HG03457 (cell line): Measurements from ENCODE around the gene MACROD1.

Experiments
- ATAC-seq: cut with Tn5 transposase; IDR thresholded peaks from one replicate; pipeline ENCODE4 v1.9.1; 2021; ENCODE audit warnings: moderate number of reproducible peaks; ENCODE audit not compliant: unreplicated experiment

MACROD1 gene

DNA sequence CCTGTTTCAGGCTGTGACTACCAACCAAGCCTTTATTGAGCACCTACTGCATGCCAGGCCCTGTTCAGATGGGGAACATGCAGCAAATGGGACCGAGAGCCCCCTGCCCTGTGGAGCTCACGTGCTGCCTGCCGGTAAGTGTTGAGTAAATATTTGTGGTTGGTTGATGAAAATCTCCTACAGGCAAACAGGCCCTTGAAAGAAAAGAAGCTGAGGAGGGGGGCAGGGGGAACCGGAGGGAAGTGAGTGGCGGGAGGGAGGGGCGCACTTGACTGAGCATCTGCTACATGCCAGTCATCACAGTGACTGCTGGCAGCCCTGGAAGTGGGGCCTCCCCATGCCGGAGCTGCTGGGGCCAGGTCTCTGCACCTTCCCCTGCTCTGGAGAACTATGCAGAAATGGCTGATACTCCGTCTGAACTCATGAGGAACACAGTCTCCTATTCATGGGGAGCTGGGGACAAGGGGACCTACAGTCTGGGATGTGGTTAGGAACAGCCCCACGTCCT lies 34.2 kb downstream of the MACROD1 start:
- ATAC-seq = no peak

DNA sequence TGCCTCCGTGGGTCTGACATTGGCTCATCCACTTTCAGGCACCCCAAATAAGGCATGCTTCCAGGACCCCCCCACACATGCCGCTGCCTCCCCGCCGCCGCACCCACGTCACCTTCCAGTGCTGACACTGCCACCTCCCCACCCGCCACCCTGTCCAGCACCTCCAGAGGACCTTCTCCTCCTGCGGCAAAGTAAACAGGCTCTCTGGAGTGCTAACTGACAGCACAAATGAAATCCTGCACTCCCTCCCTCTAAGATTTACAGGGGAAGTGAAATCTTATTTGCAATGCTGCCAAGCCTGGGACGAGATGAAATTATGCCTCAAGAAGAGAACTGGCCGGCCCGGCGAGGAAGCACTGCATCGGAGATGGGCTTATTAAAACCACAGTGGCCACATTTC lies 35.3 kb downstream of the MACROD1 start:
- ATAC-seq = no peak

DNA sequence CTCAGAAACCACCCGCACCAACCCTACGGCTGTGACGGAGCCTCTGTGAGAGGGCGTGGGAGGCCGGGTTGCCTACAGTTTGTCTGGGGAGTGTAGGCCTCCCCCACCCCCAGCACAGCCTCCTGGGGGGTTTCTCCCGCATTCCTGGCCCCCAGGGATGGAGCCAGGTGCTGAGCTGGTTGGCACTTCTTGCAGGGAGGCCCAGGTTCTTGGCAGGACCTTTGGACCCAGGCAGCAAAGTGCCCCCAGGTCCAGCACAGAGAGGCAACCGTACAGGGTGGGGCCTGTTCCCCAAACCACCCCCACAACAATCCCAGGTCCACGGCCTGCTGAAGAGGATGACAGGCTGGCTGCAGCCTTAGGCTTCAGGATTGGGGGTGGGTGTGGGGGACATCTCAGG lies 36.5 kb downstream of the MACROD1 start:
- no peak for ATAC-seq

DNA sequence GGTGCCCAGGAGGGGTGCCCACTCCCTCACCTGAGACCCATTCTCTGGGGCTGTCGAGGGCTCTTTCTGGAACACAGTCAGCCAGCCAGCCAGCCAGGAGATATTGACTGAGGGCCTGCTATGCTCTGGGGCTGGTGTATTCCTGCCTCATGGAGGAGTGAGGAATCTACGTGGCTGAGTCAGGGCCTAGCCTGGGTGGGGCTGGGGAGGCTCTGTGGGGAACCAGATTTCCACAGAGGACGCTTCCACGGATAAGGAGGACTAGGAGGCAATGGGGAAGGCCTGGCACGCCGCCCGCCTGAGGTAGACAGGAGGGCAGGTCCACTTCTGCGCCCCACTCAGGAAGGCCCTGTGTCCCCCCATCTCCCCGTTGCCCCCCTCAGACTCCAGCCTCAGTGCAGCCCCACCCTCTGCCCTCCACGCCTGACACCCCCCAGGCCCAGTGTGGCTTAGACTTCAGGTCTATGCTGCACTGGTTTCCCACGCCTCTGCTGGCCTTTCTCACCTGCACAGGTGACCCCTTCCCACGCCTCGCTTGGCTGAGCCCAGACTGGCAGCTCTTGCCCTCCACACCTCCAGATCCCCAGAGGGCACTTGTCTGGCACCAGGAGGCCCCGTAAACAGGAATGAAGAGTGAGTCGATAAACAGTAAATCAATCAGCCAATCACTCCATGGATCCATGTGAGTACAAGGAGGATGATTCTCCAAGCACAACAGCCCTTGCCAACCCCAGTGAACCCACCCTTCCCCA lies 37.5 kb downstream of the MACROD1 start:
- ATAC-seq = no peak

DNA sequence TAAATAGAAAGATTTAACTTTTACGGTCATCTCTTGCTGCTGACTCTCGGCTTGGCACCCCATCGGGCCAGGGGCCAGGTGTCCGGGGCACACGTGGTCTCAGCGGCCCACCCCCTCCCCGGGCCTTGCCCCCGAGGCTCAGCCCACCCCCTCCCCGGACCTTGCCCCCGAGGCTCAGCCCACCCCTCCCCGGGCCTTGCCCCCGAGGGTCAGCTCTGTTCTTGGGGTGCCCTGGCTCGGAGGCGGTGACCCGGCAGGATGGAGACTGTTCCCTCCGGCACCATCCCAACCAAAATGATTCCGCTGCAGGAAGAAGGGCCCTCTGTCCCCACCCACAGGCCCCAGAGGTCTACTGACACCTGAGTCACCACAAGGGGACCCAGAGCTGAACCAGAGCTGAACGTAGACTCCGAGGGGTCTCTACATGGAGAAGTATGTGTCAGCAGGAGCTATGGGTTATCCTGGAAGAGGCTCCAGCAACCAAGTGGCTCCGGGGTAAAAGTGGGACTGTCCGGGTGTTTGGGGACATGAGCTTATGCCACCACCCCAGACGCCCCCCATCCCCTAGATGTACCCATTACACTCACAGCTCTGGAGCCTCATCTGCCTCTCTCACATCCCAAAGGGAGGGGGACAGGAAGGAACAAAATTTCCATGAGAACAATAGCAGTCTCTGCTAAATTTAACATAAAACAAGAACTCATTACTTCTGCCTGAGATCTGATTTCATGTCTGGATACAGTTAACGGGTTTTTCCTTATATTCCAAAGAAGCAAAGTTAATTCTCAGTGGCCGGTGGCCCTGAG lies 38.4 kb downstream of the MACROD1 start:
- no peak for ATAC-seq

DNA sequence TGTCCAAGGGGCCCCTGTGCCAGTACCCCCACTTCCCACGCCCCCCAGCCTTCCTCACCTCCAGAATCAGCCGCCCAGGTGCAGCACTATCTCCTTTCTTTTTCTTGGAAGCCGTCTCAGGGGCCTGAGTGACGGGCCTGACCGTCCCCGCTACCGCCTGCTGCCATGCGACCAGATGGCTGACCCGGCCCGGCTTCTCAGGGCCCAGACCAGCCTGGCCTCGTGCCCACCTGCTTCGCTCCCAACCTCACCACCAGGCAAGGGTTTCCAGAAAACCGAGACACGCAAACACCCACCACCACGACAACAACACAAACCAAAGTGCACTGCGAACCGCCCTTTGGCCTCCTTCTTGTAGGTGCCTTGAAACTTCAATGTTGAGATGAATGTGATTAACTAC lies 39.1 kb downstream of the MACROD1 start:
- ATAC-seq = no peak

DNA sequence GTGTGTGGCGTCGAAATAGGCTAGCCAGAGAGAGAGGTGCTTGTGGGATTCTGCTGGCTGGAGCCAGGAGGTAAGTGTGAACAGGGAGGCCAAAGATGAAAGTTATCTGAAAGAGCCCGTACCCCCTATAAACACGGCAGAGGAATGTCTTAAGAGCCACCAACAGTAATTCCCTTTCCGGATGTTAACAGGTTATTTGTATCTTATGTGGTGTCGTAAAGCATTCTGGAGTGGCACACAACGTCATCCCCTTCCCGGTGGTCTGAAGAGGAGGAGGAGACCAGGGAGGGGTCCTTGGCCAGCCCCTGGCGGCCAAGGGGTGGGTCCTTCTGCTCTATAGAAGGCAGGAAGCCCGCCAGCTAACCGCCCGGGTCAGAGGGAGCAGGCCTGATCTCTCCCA lies 39.5 kb downstream of the MACROD1 start:
- ATAC-seq = no peak

DNA sequence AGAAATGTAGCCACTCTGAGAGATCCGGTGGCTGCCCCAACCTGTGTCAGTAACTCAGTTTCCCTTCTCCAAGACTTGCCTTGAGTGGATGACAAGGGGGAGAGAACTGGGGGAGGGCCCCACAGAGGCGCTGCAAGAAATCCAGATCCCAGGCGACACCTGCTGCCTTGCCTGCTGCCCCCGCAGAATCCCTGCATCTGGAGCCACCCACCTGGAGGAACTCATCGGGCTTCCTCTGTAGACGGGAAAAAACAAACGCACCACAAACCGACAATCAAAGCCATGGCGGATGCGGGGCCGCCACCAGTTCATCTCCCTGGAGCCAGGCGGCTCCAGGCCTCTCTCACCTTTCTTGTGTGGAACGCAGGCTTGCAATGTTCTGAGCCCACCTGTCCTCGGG lies 40.2 kb downstream of the MACROD1 start:
- ATAC-seq = no peak

DNA sequence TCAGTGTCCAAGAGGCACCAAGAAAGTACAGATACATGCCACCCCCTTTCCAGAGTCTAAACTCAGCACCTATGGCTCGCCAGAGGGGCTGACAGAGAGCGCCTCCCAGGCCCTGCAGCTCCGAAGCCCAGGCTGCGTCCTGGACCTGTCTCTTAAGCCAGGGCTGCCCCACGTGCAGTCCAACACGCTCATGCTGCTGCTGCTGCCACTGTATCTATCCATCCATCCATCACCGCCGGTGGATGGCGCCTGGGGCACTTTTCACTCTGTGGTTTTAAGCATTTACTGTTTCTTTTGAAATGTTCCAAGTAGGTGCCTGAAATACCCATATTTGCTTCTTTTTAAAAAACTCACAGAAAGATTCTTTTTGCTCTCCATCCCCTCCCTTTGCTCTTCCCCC lies 41.8 kb downstream of the MACROD1 start:
- no peak for ATAC-seq

DNA sequence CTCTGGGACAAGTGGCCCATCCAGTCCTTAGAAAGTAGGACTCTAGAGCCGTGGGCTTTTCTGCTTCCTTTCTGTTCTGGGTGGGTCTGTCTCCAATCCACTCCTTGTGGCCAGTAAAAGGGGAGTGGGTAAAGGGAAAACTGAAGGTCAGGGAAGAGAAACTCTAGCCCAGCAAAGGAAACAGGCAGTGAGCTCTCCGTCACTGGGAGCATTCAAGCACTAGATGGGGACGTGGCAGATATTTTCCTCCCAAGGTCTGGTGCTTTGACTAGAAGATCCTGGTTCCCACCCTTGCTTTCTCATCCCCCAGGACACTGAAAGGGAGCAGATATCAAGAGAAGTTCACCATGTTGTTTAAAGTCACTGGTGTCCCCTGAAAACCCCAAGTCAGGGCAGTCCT lies 42.2 kb downstream of the MACROD1 start:
- no peak for ATAC-seq

DNA sequence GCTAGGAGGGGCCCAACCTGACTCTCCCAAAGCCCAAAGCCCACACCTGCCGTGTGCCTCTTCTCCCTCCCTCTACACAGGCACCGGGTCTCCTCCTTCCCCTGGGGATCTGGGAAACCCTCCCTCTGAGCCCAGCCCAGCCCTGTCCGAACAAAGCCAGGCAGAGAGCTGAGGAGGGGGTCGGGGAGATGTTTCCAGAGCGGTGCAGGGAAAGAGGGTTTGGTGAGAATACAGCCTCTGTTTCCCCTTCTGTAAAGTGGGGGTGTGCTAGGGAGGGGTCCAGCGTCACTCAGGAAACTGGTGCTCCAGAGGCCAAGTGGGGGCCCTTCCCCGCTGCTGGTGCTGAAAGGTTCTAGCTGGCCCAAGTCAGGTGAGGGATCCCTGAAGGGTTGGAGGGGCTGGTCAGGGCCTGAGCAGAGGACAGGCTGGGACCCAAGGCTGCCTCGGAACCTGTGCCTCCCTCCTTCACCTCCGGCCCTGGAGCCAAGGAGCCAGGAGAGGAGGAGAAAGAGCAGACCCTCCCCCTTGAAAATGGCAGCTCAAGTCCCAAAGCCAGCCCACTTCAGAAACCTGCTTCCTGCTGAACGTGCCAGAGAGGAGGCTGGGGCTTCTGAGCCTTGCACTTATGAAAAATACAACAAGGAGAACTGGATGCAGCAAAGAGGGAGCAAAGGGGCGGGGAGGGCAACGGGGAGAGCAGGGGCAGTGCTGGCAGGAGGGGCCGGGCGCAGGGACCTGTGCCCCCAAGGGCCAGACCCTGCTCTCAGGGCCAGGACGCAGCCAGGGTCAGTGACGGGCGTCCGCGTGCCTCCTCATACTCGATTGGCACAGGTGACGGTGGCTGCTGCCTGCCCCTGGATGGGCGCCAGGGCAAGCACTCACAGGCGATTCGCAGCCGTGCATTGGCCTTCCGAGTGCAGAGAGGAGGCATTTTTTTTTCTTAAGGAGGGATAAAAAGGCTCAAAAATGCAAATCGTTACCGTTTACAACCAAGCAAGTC lies 43.2 kb downstream of the MACROD1 start:
- no peak for ATAC-seq

DNA sequence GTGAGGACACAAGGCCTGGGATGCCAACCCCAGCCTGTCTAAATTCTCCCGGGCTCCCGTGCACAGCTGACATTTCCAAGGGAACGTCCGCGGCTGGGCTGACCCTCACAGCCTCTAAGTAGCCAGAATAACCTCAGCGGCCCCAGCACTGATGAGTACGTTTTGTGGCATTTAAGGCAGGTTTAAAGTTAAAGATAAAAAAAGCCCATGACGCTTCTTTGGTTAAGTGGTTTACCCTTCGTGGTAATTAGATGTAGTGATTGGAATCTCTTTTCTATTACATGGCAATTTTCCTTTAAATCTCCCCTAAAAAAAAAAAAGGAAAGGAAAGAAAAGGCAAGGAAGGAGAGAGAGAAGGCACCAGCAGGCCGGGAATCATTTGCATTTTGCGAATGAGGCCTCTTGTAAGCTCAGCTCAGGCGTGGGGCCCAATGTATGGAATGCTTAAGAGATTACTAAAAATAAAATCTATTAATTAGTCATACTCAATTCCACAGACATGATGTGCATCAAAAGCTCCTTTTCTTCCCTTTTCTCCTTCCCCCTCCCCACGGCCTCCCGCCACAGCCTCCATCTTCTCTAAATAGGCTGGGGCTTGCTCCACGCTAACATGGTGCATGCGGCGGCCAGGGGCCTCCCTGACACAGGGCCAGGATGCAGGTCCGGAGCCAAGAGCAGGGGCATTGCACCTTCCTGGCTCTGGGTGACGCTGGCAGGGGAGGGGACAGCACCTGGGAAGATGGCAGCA lies 44.1 kb downstream of the MACROD1 start:
- no peak for ATAC-seq

DNA sequence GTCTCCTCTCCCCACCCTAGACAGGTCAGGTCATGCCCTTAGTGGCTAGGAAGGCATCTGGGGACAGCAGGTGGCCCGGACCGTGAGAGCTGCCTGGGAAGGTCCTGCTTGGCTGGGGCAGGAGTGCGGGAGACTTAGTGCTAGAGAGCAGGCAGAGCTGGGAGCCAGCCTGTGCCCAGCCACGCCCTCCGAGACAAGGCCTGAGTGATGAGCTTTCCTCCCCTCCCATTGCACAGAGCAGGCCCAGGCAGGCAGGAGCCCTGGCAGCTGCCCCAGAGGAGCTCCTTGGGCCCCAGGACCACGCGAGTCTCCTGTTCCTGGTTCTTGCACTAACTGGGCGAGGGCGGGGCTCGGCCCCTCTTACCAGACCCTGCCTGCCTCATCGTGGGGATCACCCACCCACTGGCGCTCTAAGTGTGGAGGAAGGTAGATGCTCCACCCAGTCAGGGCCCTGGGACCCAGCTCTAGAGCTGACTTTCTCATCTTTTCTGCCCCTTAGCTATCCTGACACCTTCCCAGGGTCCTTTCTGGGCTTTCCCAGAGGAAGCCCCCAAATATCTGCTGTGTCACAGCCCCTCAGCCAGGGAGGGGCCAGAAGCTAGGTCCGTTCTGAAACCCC lies 44.9 kb downstream of the MACROD1 start:
- no peak for ATAC-seq

DNA sequence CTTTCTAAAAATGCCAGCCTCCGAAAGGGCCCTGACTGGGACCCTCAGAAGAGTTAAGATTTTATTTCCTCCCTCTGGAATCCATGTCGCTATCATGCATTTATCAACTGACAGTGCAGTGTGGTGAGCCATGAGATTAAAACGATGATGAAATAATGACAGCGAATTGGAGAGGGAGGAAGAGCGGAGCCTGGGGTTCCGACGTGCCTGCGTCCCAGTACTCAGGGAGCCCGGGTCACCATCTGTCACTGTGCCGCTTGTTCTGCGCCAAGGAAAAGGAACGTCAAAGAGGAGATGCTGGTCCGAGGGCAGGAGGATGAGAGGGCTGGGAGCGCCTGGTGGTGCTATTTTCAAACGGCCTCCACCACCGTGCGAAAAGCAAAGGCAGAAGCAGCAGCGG lies 46.2 kb downstream of the MACROD1 start:
- no peak for ATAC-seq

DNA sequence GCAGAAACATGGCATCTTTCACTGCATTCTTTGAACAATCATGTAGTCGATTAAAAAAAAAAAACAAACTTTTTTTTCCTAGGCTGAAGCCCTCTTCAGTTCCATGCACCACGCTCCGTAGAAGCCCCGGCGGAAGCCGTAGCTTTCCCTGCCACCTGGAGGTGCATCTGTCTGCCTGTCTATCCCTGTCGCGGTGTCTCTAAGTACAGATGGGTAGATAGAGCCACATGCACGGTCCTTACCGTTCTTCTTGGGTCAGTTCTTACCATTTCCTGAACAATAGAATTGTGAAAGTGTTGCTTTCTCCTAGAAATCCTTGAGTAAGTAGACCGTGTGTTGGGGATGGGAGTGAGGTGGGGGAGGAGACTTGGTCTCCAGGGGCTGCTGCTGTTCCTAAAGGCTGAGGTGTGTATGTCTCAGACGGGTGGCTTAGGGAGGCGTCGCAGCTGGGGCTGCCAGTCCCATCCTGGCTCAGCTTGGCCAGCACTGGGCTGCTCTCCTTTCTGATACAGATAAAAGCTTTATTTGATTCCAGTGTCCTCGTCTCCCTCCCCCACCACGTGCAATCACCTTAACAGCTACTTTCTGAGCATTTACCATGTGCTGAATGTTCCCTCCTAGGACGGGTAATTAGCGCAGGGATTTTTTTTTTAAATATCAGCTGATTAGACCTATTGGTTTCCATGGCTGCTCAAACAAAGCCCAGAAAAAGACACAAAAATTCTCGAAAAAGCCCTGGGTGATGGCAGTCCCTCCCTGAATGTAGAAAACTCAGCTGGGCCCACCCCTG lies 46.8 kb downstream of the MACROD1 start:
- no peak for ATAC-seq

DNA sequence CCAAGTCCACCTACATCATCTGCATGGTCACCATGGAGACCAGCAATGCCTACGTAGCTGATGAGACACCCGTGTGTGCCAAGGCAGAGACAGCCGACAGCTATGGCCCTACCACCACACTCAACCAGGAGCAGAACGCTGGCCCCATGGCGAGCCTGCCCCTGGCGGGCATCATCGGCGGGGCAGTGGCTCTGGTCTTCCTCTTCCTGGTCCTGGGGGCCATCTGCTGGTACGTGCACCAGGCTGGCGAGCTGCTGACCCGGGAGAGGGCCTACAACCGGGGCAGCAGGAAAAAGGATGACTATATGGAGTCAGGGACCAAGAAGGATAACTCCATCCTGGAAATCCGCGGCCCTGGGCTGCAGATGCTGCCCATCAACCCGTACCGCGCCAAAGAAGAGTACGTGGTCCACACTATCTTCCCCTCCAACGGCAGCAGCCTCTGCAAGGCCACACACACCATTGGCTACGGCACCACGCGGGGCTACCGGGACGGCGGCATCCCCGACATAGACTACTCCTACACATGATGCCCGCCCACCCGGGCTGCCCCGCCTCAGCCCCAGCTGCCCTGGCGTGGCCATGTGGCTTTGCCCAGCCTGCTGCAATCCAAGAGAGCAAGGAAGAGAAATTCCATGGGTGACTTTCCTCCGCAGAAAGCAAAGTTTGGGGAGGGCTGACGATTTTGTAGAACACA lies 48.0 kb downstream of the MACROD1 start:
- no peak for ATAC-seq

DNA sequence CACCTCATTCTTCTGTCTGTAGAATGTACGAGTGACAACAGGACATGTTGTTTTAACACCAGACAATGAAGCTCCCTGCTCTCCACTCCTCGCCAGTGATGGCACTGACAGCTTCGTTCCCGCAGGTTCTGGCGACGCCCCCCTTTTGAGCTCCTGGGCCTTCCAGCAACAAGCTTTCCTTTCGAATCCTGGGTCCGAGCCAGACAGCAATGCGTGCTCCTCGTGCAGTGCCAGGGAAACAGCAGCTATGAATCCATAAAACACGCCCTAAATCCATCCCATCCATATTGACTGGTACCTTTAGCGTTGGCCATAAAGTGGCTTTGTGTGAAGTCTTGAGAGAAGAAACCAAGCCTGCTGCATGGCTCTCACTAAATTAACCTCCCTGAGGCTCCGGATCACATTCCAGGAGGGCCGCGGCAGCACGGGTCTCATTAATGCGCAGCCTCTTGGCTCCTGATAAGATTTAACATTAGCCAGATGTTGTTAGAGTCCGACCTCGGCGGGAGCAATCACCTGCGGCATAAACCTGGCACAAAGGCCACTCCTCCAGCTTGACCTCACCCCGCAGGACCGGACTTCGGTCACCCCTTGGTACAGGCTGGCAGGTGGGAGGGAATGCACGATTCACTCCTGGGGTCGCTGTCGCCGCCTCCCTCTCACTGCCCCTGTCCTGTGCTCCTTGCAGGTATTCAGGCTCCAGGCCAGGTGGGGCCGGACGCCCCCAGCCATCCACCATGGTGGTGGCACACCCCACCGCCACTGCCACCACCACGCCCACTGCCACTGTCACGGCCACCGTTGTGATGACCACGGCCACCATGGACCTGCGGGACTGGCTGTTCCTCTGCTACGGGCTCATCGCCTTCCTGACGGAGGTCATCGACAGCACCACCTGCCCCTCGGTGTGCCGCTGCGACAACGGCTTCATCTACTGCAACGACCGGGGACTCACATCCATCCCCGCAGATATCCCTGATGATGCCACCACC lies 50.1 kb downstream of the MACROD1 start:
- ATAC-seq = no peak
